ENCODE data around the gene ETFRF1. TPM values are rescaled to one million over a fixed set of nuclear protein-coding genes. Genes with fewer than 3 reads are reported as not detected.

ETFRF1 gene
- total and polyA plus RNA-seq, 2 of the 8 experiments (the other 6 are each of a cell fraction or from before 2014, with no cell fraction given), result 4.3 to 7.7 TPM

- TF ChIP-seq RXRA (IDR thresholded peaks at IDR 0.05; ENCODE audit: insufficient read depth, low read depth, low read length) (no peak), RBBP5 (IDR thresholded peaks at IDR 0.05; ENCODE audit: borderline replicate concordance, low read depth, low read length) (no peak), CREB1 (IDR thresholded peaks at IDR 0.05) (no peak), ATF2 (IDR thresholded peaks at IDR 0.05; ENCODE audit: low read length) (no peak), RFX5 (IDR thresholded peaks at IDR 0.05; ENCODE audit: borderline replicate concordance, low read depth, low read length) (no peak)
These were observed 41.2 kb downstream of the ETFRF1 start (continued) for GRCh38 chr12:25236190-25236589.

Measured in H1 (cell line).